Uterus (tissue), 4 donors: ENCODE data around the gene QPCT. TPM values are rescaled to one million over a fixed set of nuclear protein-coding genes. Genes with fewer than 3 reads are reported as not detected.

ENCODE experiments used
- DNase-seq, 2 donors: peaks; one replicate each; pipeline ENCODE4 v3.0.0-alpha.2; 2019 to 2020
- H3K27ac ChIP-seq, 2 donors: fragments of 200-600 bp; sonication (generic); 1 replicate in 1 of 2; 2 replicates in 1 of 2; pipeline ENCODE4 v1.5.1; 2016 to 2018
- H3K27me3 ChIP-seq, 2 donors: fragments of 200-600 bp; sonication (generic); one replicate each; pipeline ENCODE4 v1.5.1; 2018 to 2019; ENCODE audit warnings: control low read depth in 1 of 2
- H3K36me3 ChIP-seq, 2 donors: fragments of 200-600 bp; sonication (generic); one replicate each; pipeline ENCODE4 v1.5.1; 2019; ENCODE audit warnings: control low read depth in 1 of 2
- H3K4me1 ChIP-seq, 2 donors: fragments of 200-600 bp; sonication (generic); one replicate each; pipeline ENCODE4 v1.5.1; 2018 to 2019; ENCODE audit warnings: control low read depth in 1 of 2
- H3K4me3 ChIP-seq, 2 donors: fragments of 200-600 bp; sonication (generic); 1 replicate in 1 of 2; 2 replicates in 1 of 2; pipeline ENCODE4 v1.5.1; 2018 to 2019; ENCODE audit warnings: mild to moderate bottlenecking in 1 of 2
- H3K9me3 ChIP-seq, 2 donors: fragments of 200-600 bp; sonication (generic); one replicate each; pipeline ENCODE4 v1.5.1; 2019; ENCODE audit warnings: control low read depth in 1 of 2
- POLR2A ChIP-seq, 2 donors: fragments of 450-650 bp; IDR thresholded peaks; one replicate each; pipeline ENCODE4 v1.6.1; 2016; ENCODE audit warnings: antibody characterized with exemption in 2 of 2, mild to moderate bottlenecking in 1 of 2, moderate library complexity in 1 of 2
- intact Hi-C: fragments of 100-400 bp; cut with DNase I; formaldehyde crosslinking; loops from one replicate; pipeline ENCODE4 v1.15.1; 2023; ENCODE audit warnings: low total_unique reads
- total RNA-seq, 4 donors: library from RNA; depleted of rRNA in 3 of 4; stranded (reverse); fragments of >200 nt in 3 of 4; gene quantifications; one replicate each; pipeline versions ENCODE4 v1.1.0 to v1.2.4, GENCODE V29; 2014 to 2023
- TF ChIP-seq, protein P1 (sequence below), 4 experiments: fragments of 200-600 bp in 2 of 4; fragments of 450-650 bp in 2 of 4; sonication (generic) in 2 of 4; IDR thresholded peaks; one replicate each; pipeline ENCODE4 v1.5.1; 2016 to 2019; ENCODE audit warnings: antibody characterized with exemption in 4 of 4, mild to moderate bottlenecking in 2 of 4, moderate library complexity in 1 of 4
- donor health status: DM: yes; HTN: yes; CAD: no.

The QPCT gene
- total RNA-seq, 4 donors from 2014 or later, result 4.4 to 46.9 (median 8.7) TPM

DNA sequence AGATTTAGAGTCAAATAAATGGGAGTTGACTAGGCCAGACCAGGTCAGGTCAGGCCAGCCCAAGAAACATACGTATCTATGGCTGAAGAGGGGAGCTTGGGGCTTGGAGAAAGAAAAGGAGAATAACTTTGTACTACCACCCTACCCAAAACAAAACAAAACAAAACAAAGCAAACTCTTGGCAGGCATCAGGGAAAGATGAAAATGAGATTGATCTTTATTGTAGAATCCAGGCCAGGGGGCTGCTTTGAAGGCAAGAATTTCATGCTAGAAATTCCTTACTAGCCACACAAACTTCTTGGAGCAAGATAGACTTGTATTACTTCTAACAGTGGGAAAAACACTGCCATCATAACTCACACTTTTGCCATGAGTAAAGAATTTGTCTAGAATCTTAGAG, 26.2 kb downstream of the QPCT start:
- TF ChIP-seq, protein P1, sequence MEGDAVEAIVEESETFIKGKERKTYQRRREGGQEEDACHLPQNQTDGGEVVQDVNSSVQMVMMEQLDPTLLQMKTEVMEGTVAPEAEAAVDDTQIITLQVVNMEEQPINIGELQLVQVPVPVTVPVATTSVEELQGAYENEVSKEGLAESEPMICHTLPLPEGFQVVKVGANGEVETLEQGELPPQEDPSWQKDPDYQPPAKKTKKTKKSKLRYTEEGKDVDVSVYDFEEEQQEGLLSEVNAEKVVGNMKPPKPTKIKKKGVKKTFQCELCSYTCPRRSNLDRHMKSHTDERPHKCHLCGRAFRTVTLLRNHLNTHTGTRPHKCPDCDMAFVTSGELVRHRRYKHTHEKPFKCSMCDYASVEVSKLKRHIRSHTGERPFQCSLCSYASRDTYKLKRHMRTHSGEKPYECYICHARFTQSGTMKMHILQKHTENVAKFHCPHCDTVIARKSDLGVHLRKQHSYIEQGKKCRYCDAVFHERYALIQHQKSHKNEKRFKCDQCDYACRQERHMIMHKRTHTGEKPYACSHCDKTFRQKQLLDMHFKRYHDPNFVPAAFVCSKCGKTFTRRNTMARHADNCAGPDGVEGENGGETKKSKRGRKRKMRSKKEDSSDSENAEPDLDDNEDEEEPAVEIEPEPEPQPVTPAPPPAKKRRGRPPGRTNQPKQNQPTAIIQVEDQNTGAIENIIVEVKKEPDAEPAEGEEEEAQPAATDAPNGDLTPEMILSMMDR (IDR thresholded peaks at IDR 0.05), result no peak
- no peak for TF ChIP-seq POLR2A (IDR thresholded peaks at IDR 0.05)
- no peaks in the 10 kb centered on the region for H3K27me3 ChIP-seq
- H3K27ac ChIP-seq, result no peak overlapping the region
- H3K4me1 ChIP-seq, result no peaks in the 10 kb centered on the region
- H3K4me3 ChIP-seq, result no peak overlapping the region
- intact Hi-C loops, result no loop called here
- H3K9me3 ChIP-seq, result no peaks in the 10 kb centered on the region
- no peak for DNase-seq
- no peaks in the 10 kb centered on the region for H3K36me3 ChIP-seq

DNA sequence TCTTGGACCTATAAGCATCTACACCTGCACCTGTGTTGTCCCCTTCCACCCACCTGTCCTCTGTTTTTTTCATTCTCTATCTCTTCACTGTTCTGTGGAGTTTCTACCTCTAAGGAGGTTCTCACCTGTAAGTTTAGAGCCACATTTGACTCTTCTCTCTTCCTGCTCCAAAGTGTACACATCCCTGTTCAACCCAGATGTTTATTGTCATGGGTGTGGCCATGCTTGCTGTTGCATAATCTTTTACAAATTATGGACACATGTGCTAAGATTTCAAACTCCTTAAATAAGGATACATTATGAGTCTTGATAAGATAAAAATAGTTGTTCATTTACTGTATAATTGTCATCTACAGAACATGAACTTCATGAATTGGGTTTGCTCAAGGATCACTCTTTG, 27.6 kb downstream of the QPCT start:
- TF ChIP-seq, protein P1 (IDR thresholded peaks at IDR 0.05), result no peak
- no peak for TF ChIP-seq POLR2A (IDR thresholded peaks at IDR 0.05)
- Histone ChIP-seq H3K9me3 (no peaks in the 10 kb centered on the region), H3K27ac (no peak overlapping the region), H3K4me3 (no peak overlapping the region), H3K27me3 (no peaks in the 10 kb centered on the region), H3K4me1 (no peaks in the 10 kb centered on the region), H3K36me3 (no peaks in the 10 kb centered on the region)
- intact Hi-C loops, result no loop called here
- no peak for DNase-seq

DNA sequence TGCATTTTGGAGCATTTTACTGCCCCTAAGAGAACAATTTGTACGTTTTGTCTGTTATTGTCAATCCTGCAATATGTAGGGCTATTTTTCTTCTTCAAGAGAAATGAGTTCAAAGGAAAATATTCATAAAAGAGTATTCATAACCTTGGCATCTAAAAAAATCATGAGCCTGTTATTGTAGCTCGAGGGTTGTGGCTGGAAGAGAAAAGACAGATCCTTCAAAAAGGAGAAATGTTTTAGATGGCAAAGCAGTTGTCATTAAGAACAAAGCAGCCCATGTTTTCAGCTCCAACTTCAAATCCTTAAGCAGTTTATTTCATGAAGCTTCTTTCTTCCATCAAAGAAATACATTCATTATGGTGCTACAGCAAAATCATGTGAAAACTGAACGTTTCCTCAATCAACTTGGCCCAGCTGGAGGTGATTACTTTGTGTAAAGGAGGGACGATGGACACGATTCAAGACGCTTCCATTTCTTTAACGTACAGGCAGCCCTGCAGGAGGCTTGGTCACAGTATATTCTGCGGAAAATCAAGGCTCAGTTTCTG, 31.4 kb downstream of the QPCT start:
- Histone ChIP-seq H3K4me1 (peaks cover 0 to 5% of the 10 kb centered on the region in 2 donors), H3K9me3 (no peaks in the 10 kb centered on the region), H3K4me3 (no peak overlapping the region), H3K27me3 (no peaks in the 10 kb centered on the region), H3K36me3 (no peaks in the 10 kb centered on the region), H3K27ac (peak overlapping the region; percentile 74 to 75)
- TF ChIP-seq, protein P1 (IDR thresholded peaks at IDR 0.05), result no peak
- TF ChIP-seq POLR2A (IDR thresholded peaks at IDR 0.05), result no peak
- no peak for DNase-seq
- intact Hi-C loops, result no loop called here

DNA sequence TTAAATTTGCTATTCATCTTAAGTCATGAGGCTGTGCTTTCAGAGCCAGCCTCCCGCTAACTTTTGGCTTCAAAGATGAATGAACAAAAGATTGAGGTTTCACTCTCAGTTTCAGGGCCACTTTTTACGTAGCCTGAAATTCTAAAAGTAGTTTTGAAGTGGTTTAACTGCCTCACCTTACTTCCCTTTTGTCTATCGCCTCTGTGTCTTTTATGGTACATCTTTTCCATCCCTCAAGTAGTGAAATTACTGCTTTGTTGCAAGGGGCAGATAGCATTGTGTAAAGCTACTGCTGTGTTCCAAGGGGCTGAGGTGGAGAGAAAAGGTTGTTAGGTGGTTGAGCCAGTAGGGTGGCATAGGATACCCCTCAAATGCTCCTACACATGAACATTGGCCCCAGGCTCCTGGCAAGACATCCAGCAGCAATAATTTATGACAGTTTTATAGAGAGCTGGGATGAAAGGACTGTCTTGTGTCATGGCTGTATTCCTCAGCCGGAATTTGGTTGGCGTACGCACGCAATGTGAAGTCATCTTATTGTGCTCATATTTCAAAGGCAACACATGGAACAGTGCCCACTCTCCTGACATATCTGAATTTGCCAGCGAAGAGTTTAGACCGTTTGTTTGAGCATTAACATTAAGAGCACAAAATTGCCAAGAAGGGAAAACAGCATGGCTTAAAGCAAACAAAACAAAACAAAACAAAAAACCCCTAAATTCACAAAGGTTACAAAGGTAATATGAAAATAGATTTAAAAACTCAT, 32.2 kb downstream of the QPCT start:
- Histone ChIP-seq H3K4me3 (no peak overlapping the region), H3K27ac (peak overlapping the region; percentile 74 to 75), H3K36me3 (no peaks in the 10 kb centered on the region), H3K27me3 (no peaks in the 10 kb centered on the region), H3K4me1 (peaks cover 0 to 5% of the 10 kb centered on the region in 2 donors), H3K9me3 (no peaks in the 10 kb centered on the region)
- DNase-seq, result peak; percentile 76 to 88
- TF ChIP-seq, protein P1 (IDR thresholded peaks at IDR 0.05), result no peak
- TF ChIP-seq POLR2A (IDR thresholded peaks at IDR 0.05), result peak in 1 of 2 donors; percentile 10
- intact Hi-C loops, result no loop called here

DNA sequence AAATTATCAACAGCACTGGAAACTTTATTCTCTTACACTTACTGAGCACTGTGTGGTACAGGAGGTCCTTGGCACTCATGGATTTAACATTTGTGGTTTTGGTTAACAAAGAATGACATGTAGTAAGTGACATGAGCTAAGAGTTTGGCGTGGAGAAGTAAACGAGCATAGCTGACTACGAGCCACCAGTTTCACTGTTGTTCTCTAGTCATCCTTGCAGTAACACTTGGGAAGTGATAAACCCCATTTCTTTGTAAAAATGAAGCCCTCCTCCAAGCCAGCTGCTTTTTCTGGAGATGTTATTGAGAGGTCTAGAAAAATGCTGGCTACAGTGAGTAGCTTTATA, 32.7 kb downstream of the QPCT start:
- H3K4me3 ChIP-seq, result no peak overlapping the region
- DNase-seq, result peak in 1 of 2 donors; percentile 36
- H3K27me3 ChIP-seq, result no peaks in the 10 kb centered on the region
- peak overlapping the region; percentile 74 to 75 for H3K27ac ChIP-seq
- peaks cover 0 to 5% of the 10 kb centered on the region in 2 donors for H3K4me1 ChIP-seq
- no peaks in the 10 kb centered on the region for H3K36me3 ChIP-seq
- intact Hi-C loops, result no loop called here
- H3K9me3 ChIP-seq, result no peaks in the 10 kb centered on the region
- TF ChIP-seq, protein P1 (IDR thresholded peaks at IDR 0.05), result no peak
- TF ChIP-seq POLR2A (IDR thresholded peaks at IDR 0.05), result no peak
